ENCODE results near the gene BLTP2. TPM values are rescaled to one million over a fixed set of nuclear protein-coding genes. Genes with fewer than 3 reads are reported as not detected.

BLTP2 gene
- total and polyA plus RNA-seq, 2 donors, result 18.6 to 49.8 TPM

- no peak overlapping the region for H3K27ac ChIP-seq (ENCODE audit: low read depth in 1 of 2, low read length in 1 of 2)
- 100% methylated on average over 2 of the region's 2 CpGs for WGBS
These were observed 3.4 kb downstream of the BLTP2 start for GRCh38 chr17:28641579-28641978.

GRCh38 chr17:28635506-28635905 is 9.5 kb downstream of the BLTP2 start:
- WGBS, result 95% methylated on average over 1 of the region's 1 CpG
- Histone ChIP-seq H3K4me1 (ENCODE audit: control insufficient read depth in 2 of 2, insufficient read depth in 2 of 2, low read length in 2 of 2) (no peaks in the 10 kb centered on the region), H3K4me3 (ENCODE audit: low read length in 2 of 2) (no peak overlapping the region), H3K27ac (ENCODE audit: low read depth in 1 of 2, low read length in 1 of 2) (no peak overlapping the region), H3K9me3 (ENCODE audit: control insufficient read depth in 2 of 2, insufficient read depth in 1 of 2, low read length in 1 of 2) (no peaks in the 10 kb centered on the region), H3K36me3 (ENCODE audit: control insufficient read depth in 2 of 2, insufficient read depth in 2 of 2, low read length in 1 of 2) (peaks cover 82 to 98% of the 10 kb centered on the region in 2 donors), H3K27me3 (ENCODE audit: control insufficient read depth in 2 of 2, insufficient read depth in 1 of 2, low read length in 1 of 2) (no peaks in the 10 kb centered on the region)
- DNase-seq (ENCODE audit: low read depth in 6 of 9, low spot score in 9 of 9), result no peak

More at GRCh38 chr17:28641579-28641978, 3.4 kb downstream of the BLTP2 start:
- Histone ChIP-seq H3K36me3 (ENCODE audit: control insufficient read depth in 2 of 2, insufficient read depth in 2 of 2, low read length in 1 of 2) (peaks cover 50 to 60% of the 10 kb centered on the region in 2 donors), H3K27me3 (ENCODE audit: control insufficient read depth in 2 of 2, insufficient read depth in 1 of 2, low read length in 1 of 2) (no peaks in the 10 kb centered on the region), H3K9me3 (ENCODE audit: control insufficient read depth in 2 of 2, insufficient read depth in 1 of 2, low read length in 1 of 2) (no peaks in the 10 kb centered on the region), H3K4me3 (ENCODE audit: low read length in 2 of 2) (no peak overlapping the region), H3K4me1 (ENCODE audit: control insufficient read depth in 2 of 2, insufficient read depth in 2 of 2, low read length in 2 of 2) (peaks cover 12 to 22% of the 10 kb centered on the region in 2 donors)
- DNase-seq (ENCODE audit: low read depth in 6 of 9, low spot score in 9 of 9), result no peak

GRCh38 chr17:28634206-28634865 is 10.6 kb downstream of the BLTP2 start:
- Histone ChIP-seq H3K4me3 (ENCODE audit: low read length in 2 of 2) (no peak overlapping the region), H3K36me3 (ENCODE audit: control insufficient read depth in 2 of 2, insufficient read depth in 2 of 2, low read length in 1 of 2) (peaks cover 80 to 94% of the 10 kb centered on the region in 2 donors), H3K27ac (ENCODE audit: low read depth in 1 of 2, low read length in 1 of 2) (no peak overlapping the region), H3K27me3 (ENCODE audit: control insufficient read depth in 2 of 2, insufficient read depth in 1 of 2, low read length in 1 of 2) (no peaks in the 10 kb centered on the region), H3K9me3 (ENCODE audit: control insufficient read depth in 2 of 2, insufficient read depth in 1 of 2, low read length in 1 of 2) (no peaks in the 10 kb centered on the region), H3K4me1 (ENCODE audit: control insufficient read depth in 2 of 2, insufficient read depth in 2 of 2, low read length in 2 of 2) (no peaks in the 10 kb centered on the region)
- DNase-seq (ENCODE audit: low read depth in 6 of 9, low spot score in 9 of 9), result no peak
- 96% methylated on average over 14 of the region's 14 CpGs for WGBS

- H3K4me1 ChIP-seq (ENCODE audit: control insufficient read depth in 2 of 2, insufficient read depth in 2 of 2, low read length in 2 of 2), result no peaks in the 10 kb centered on the region
- no peak overlapping the region for H3K4me3 ChIP-seq (ENCODE audit: low read length in 2 of 2)
- over 99% methylated on average over 4 of the region's 4 CpGs for WGBS
- no peaks in the 10 kb centered on the region for H3K9me3 ChIP-seq (ENCODE audit: control insufficient read depth in 2 of 2, insufficient read depth in 1 of 2, low read length in 1 of 2)
- H3K27me3 ChIP-seq (ENCODE audit: control insufficient read depth in 2 of 2, insufficient read depth in 1 of 2, low read length in 1 of 2), result no peaks in the 10 kb centered on the region
- no peak for DNase-seq (ENCODE audit: low read depth in 6 of 9, low spot score in 9 of 9)
- no peak overlapping the region for H3K27ac ChIP-seq (ENCODE audit: low read depth in 1 of 2, low read length in 1 of 2)
- H3K36me3 ChIP-seq (ENCODE audit: control insufficient read depth in 2 of 2, insufficient read depth in 2 of 2, low read length in 1 of 2), result peaks cover 41 to 71% of the 10 kb centered on the region in 2 donors
These were observed 18.1 kb downstream of the BLTP2 start for GRCh38 chr17:28626818-28627217.

- no peak overlapping the region for H3K4me3 ChIP-seq (ENCODE audit: low read length in 2 of 2)
- no peaks in the 10 kb centered on the region for H3K27me3 ChIP-seq (ENCODE audit: control insufficient read depth in 2 of 2, insufficient read depth in 1 of 2, low read length in 1 of 2)
- H3K27ac ChIP-seq (ENCODE audit: low read depth in 1 of 2, low read length in 1 of 2), result no peak overlapping the region
- no peaks in the 10 kb centered on the region for H3K4me1 ChIP-seq (ENCODE audit: control insufficient read depth in 2 of 2, insufficient read depth in 2 of 2, low read length in 2 of 2)
- WGBS, result 98% methylated on average over 2 of the region's 2 CpGs
- peaks cover 51 to 77% of the 10 kb centered on the region in 2 donors for H3K36me3 ChIP-seq (ENCODE audit: control insufficient read depth in 2 of 2, insufficient read depth in 2 of 2, low read length in 1 of 2)
- H3K9me3 ChIP-seq (ENCODE audit: control insufficient read depth in 2 of 2, insufficient read depth in 1 of 2, low read length in 1 of 2), result no peaks in the 10 kb centered on the region
- DNase-seq (ENCODE audit: low read depth in 6 of 9, low spot score in 9 of 9), result no peak
These were observed 20.8 kb downstream of the BLTP2 start for GRCh38 chr17:28624148-28624547.

GRCh38 chr17:28623696-28624095 is 21.3 kb downstream of the BLTP2 start:
- H3K9me3 ChIP-seq (ENCODE audit: control insufficient read depth in 2 of 2, insufficient read depth in 1 of 2, low read length in 1 of 2), result no peaks in the 10 kb centered on the region
- peaks cover 54 to 81% of the 10 kb centered on the region in 2 donors for H3K36me3 ChIP-seq (ENCODE audit: control insufficient read depth in 2 of 2, insufficient read depth in 2 of 2, low read length in 1 of 2)
- H3K27ac ChIP-seq (ENCODE audit: low read depth in 1 of 2, low read length in 1 of 2), result no peak overlapping the region
- over 99% methylated on average over 4 of the region's 4 CpGs for WGBS
- DNase-seq (ENCODE audit: low read depth in 6 of 9, low spot score in 9 of 9), result no peak
- no peaks in the 10 kb centered on the region for H3K27me3 ChIP-seq (ENCODE audit: control insufficient read depth in 2 of 2, insufficient read depth in 1 of 2, low read length in 1 of 2)
- no peaks in the 10 kb centered on the region for H3K4me1 ChIP-seq (ENCODE audit: control insufficient read depth in 2 of 2, insufficient read depth in 2 of 2, low read length in 2 of 2)
- no peak overlapping the region for H3K4me3 ChIP-seq (ENCODE audit: low read length in 2 of 2)

- no peak overlapping the region for H3K27ac ChIP-seq (ENCODE audit: low read depth in 1 of 2, low read length in 1 of 2)
- 95% methylated on average over 3 of the region's 3 CpGs for WGBS
- peaks cover 61 to 84% of the 10 kb centered on the region in 2 donors for H3K36me3 ChIP-seq (ENCODE audit: control insufficient read depth in 2 of 2, insufficient read depth in 2 of 2, low read length in 1 of 2)
- H3K27me3 ChIP-seq (ENCODE audit: control insufficient read depth in 2 of 2, insufficient read depth in 1 of 2, low read length in 1 of 2), result no peaks in the 10 kb centered on the region
- H3K4me1 ChIP-seq (ENCODE audit: control insufficient read depth in 2 of 2, insufficient read depth in 2 of 2, low read length in 2 of 2), result no peaks in the 10 kb centered on the region
- DNase-seq (ENCODE audit: low read depth in 6 of 9, low spot score in 9 of 9), result no peak
- no peaks in the 10 kb centered on the region for H3K9me3 ChIP-seq (ENCODE audit: control insufficient read depth in 2 of 2, insufficient read depth in 1 of 2, low read length in 1 of 2)
- H3K4me3 ChIP-seq (ENCODE audit: low read length in 2 of 2), result no peak overlapping the region
These were observed 22.8 kb downstream of the BLTP2 start for GRCh38 chr17:28622186-28622585.

- H3K9me3 ChIP-seq (ENCODE audit: control insufficient read depth in 2 of 2, insufficient read depth in 1 of 2, low read length in 1 of 2), result no peaks in the 10 kb centered on the region
- H3K27ac ChIP-seq (ENCODE audit: low read depth in 1 of 2, low read length in 1 of 2), result no peak overlapping the region
- DNase-seq (ENCODE audit: low read depth in 6 of 9, low spot score in 9 of 9), result no peak
- no peak overlapping the region for H3K4me3 ChIP-seq (ENCODE audit: low read length in 2 of 2)
- 99% methylated on average over 2 of the region's 2 CpGs for WGBS
- H3K36me3 ChIP-seq (ENCODE audit: control insufficient read depth in 2 of 2, insufficient read depth in 2 of 2, low read length in 1 of 2), result peaks cover 81 to 97% of the 10 kb centered on the region in 2 donors
- no peaks in the 10 kb centered on the region for H3K4me1 ChIP-seq (ENCODE audit: control insufficient read depth in 2 of 2, insufficient read depth in 2 of 2, low read length in 2 of 2)
- H3K27me3 ChIP-seq (ENCODE audit: control insufficient read depth in 2 of 2, insufficient read depth in 1 of 2, low read length in 1 of 2), result no peaks in the 10 kb centered on the region
These were observed 24.9 kb downstream of the BLTP2 start for GRCh38 chr17:28620010-28620409.

GRCh38 chr17:28618464-28618863 is 26.5 kb downstream of the BLTP2 start:
- 97% methylated on average over 3 of the region's 3 CpGs for WGBS

More at GRCh38 chr17:28618464-28618863, 26.5 kb downstream of the BLTP2 start:
- Histone ChIP-seq H3K27ac (ENCODE audit: low read depth in 1 of 2, low read length in 1 of 2) (no peak overlapping the region), H3K9me3 (ENCODE audit: control insufficient read depth in 2 of 2, insufficient read depth in 1 of 2, low read length in 1 of 2) (no peaks in the 10 kb centered on the region), H3K4me3 (ENCODE audit: low read length in 2 of 2) (no peak overlapping the region), H3K4me1 (ENCODE audit: control insufficient read depth in 2 of 2, insufficient read depth in 2 of 2, low read length in 2 of 2) (no peaks in the 10 kb centered on the region), H3K27me3 (ENCODE audit: control insufficient read depth in 2 of 2, insufficient read depth in 1 of 2, low read length in 1 of 2) (no peaks in the 10 kb centered on the region), H3K36me3 (ENCODE audit: control insufficient read depth in 2 of 2, insufficient read depth in 2 of 2, low read length in 1 of 2) (peaks cover 84 to 97% of the 10 kb centered on the region in 2 donors)
- DNase-seq (ENCODE audit: low read depth in 6 of 9, low spot score in 9 of 9), result no peak

All from thymus (tissue), 11 donors.